Measurements from ENCODE around the gene ST3GAL5.

- TF ChIP-seq HDAC2 (IDR thresholded peaks at IDR 0.05; ENCODE audit: borderline replicate concordance in 1 of 2, low read depth in 2 of 2, low read length in 2 of 2) (no peak), YY1 (IDR thresholded peaks at IDR 0.05; ENCODE audit: low read depth, low read length) (no peak), GTF2F1 (IDR thresholded peaks at IDR 0.05; ENCODE audit: borderline replicate concordance, low read depth, low read length) (no peak), POLR2A (IDR thresholded peaks at IDR 0.05; ENCODE audit: control extremely low read depth in 1 of 2, low read depth in 2 of 2, low read length in 2 of 2) (no peak), CHD2 (IDR thresholded peaks at IDR 0.05; ENCODE audit: low read length) (no peak), RFX5 (IDR thresholded peaks at IDR 0.05; ENCODE audit: borderline replicate concordance, low read depth, low read length) (no peak)
- TF ChIP-seq, protein P1, sequence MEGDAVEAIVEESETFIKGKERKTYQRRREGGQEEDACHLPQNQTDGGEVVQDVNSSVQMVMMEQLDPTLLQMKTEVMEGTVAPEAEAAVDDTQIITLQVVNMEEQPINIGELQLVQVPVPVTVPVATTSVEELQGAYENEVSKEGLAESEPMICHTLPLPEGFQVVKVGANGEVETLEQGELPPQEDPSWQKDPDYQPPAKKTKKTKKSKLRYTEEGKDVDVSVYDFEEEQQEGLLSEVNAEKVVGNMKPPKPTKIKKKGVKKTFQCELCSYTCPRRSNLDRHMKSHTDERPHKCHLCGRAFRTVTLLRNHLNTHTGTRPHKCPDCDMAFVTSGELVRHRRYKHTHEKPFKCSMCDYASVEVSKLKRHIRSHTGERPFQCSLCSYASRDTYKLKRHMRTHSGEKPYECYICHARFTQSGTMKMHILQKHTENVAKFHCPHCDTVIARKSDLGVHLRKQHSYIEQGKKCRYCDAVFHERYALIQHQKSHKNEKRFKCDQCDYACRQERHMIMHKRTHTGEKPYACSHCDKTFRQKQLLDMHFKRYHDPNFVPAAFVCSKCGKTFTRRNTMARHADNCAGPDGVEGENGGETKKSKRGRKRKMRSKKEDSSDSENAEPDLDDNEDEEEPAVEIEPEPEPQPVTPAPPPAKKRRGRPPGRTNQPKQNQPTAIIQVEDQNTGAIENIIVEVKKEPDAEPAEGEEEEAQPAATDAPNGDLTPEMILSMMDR (IDR thresholded peaks at IDR 0.05; ENCODE audit: control extremely low read depth in 1 of 3, insufficient read depth in 1 of 3, low read depth in 1 of 3, low read length in 3 of 3) = no peak
These were observed 101.4 kb downstream of the ST3GAL5 start for GRCh38 chr2:85787282-85787980.

Measured in H1 (cell line).